Neural progenitor cell (in vitro differentiated cells): ENCODE results near the gene SCT.

ENCODE experiments used
- EZH2phosphoT487 ChIP-seq: fragments of 200-600 bp; sonication (generic); IDR thresholded peaks from 2 replicates; pipeline ENCODE4 v1.6.1; 2017; ENCODE audit warnings: antibody characterized with exemption
- TF ChIP-seq, protein P1 (sequence below): fragments of 200-600 bp; sonication (generic); IDR thresholded peaks from 2 replicates; pipeline ENCODE4 v1.5.1; 2017; ENCODE audit warnings: antibody characterized with exemption, mild to moderate bottlenecking

DNA sequence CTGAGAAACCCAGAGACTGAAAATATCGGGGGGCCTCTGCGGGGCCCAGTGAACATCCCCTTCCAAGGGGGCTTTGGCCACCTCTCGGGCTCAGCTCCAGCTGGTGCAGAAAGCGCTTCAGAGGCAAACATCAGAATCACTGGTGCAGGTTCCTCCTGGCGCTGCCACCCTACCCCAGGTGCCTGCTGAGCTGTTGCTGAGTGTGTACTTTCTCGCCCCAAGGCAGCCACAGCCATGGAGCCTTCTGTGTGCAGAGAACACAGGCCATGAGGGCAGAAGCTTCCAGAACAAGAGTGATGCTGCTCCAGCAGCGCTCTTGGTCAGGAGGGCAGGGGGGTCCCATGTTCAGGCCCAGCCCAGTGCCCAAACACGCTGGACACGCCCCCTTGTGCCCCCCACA lies 16.4 kb upstream of the SCT start:
- TF ChIP-seq, protein P1, sequence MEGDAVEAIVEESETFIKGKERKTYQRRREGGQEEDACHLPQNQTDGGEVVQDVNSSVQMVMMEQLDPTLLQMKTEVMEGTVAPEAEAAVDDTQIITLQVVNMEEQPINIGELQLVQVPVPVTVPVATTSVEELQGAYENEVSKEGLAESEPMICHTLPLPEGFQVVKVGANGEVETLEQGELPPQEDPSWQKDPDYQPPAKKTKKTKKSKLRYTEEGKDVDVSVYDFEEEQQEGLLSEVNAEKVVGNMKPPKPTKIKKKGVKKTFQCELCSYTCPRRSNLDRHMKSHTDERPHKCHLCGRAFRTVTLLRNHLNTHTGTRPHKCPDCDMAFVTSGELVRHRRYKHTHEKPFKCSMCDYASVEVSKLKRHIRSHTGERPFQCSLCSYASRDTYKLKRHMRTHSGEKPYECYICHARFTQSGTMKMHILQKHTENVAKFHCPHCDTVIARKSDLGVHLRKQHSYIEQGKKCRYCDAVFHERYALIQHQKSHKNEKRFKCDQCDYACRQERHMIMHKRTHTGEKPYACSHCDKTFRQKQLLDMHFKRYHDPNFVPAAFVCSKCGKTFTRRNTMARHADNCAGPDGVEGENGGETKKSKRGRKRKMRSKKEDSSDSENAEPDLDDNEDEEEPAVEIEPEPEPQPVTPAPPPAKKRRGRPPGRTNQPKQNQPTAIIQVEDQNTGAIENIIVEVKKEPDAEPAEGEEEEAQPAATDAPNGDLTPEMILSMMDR: no peak
- no peak for TF ChIP-seq EZH2phosphoT487
